ENCODE measurements around the gene CNKSR1. TPM values are rescaled to one million over a fixed set of nuclear protein-coding genes. Genes with fewer than 3 reads are reported as not detected.

Gene CNKSR1
- total RNA-seq, 1 experiment from 2014 or later: 18.0 TPM

GRCh38 chr1:26224606-26225005 lies 47.3 kb downstream of the CNKSR1 start:
- Mint-ChIP-seq H3K27ac (no peak overlapping the region), H3K27me3 (ENCODE audit: low read depth) (peaks cover 45% of the 10 kb centered on the region), H3K4me3 (peak overlapping the region; percentile 75), H3K9me3 (no peaks in the 10 kb centered on the region), H3K36me3 (no peaks in the 10 kb centered on the region), H3K4me1 (peaks cover 14% of the 10 kb centered on the region)
- no peak for ATAC-seq
- ChIA-PET POLR2A (interaction anchor here (1.0 kb wide), 1 partner anchor 9 kb away, joined by 3 read pairs; the partner anchor contains the start of gene CEP85), CTCF (interaction anchor here (1.5 to 4.1 kb wide), 3 partner anchors 10 to 55 kb away, joined by 7 to 32 read pairs (median 10); partner anchors contain the start of genes CATSPER4, CEP85 and ZNF593)
- no peak for DNase-seq (ENCODE audit: low spot score)
- TF ChIP-seq, protein P1, sequence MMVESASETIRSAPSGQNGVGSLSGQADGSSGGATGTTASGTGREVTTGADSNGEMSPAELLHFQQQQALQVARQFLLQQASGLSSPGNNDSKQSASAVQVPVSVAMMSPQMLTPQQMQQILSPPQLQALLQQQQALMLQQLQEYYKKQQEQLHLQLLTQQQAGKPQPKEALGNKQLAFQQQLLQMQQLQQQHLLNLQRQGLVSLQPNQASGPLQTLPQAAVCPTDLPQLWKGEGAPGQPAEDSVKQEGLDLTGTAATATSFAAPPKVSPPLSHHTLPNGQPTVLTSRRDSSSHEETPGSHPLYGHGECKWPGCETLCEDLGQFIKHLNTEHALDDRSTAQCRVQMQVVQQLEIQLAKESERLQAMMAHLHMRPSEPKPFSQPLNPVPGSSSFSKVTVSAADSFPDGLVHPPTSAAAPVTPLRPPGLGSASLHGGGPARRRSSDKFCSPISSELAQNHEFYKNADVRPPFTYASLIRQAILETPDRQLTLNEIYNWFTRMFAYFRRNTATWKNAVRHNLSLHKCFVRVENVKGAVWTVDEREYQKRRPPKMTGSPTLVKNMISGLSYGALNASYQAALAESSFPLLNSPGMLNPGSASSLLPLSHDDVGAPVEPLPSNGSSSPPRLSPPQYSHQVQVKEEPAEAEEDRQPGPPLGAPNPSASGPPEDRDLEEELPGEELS (CRISPR knock-in tag; IDR thresholded peaks at IDR 0.05): no peak
- no peak for TF ChIP-seq JAZF1 (CRISPR knock-in tag; IDR thresholded peaks at IDR 0.05)
- TF ChIP-seq, protein P2, sequence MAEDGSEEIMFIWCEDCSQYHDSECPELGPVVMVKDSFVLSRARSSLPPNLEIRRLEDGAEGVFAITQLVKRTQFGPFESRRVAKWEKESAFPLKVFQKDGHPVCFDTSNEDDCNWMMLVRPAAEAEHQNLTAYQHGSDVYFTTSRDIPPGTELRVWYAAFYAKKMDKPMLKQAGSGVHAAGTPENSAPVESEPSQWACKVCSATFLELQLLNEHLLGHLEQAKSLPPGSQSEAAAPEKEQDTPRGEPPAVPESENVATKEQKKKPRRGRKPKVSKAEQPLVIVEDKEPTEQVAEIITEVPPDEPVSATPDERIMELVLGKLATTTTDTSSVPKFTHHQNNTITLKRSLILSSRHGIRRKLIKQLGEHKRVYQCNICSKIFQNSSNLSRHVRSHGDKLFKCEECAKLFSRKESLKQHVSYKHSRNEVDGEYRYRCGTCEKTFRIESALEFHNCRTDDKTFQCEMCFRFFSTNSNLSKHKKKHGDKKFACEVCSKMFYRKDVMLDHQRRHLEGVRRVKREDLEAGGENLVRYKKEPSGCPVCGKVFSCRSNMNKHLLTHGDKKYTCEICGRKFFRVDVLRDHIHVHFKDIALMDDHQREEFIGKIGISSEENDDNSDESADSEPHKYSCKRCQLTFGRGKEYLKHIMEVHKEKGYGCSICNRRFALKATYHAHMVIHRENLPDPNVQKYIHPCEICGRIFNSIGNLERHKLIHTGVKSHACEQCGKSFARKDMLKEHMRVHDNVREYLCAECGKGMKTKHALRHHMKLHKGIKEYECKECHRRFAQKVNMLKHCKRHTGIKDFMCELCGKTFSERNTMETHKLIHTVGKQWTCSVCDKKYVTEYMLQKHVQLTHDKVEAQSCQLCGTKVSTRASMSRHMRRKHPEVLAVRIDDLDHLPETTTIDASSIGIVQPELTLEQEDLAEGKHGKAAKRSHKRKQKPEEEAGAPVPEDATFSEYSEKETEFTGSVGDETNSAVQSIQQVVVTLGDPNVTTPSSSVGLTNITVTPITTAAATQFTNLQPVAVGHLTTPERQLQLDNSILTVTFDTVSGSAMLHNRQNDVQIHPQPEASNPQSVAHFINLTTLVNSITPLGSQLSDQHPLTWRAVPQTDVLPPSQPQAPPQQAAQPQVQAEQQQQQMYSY (CRISPR knock-in tag; IDR thresholded peaks at IDR 0.05): no peak
- TF ChIP-seq CTCF (IDR thresholded peaks at IDR 0.05): no peak
- TF ChIP-seq, protein P3, sequence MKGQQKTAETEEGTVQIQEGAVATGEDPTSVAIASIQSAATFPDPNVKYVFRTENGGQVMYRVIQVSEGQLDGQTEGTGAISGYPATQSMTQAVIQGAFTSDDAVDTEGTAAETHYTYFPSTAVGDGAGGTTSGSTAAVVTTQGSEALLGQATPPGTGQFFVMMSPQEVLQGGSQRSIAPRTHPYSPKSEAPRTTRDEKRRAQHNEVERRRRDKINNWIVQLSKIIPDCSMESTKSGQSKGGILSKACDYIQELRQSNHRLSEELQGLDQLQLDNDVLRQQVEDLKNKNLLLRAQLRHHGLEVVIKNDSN (CRISPR knock-in tag; IDR thresholded peaks at IDR 0.05): no peak
- TF ChIP-seq TEAD4 (CRISPR knock-in tag; IDR thresholded peaks at IDR 0.05): no peak
- TF ChIP-seq OVOL2 (CRISPR knock-in tag; IDR thresholded peaks at IDR 0.05; ENCODE audit: borderline replicate concordance): no peak
- TF ChIP-seq ZNF671 (CRISPR knock-in tag; IDR thresholded peaks at IDR 0.05): no peak
- no peak for TF ChIP-seq SP1 (CRISPR knock-in tag; conservative IDR thresholded peaks at IDR 0.05)
- no peak for TF ChIP-seq KAT7 (CRISPR knock-in tag; IDR thresholded peaks at IDR 0.05; ENCODE audit: borderline replicate concordance)
- TF ChIP-seq FOXP1 (CRISPR knock-in tag; IDR thresholded peaks at IDR 0.05; ENCODE audit: borderline replicate concordance): no peak
- TF ChIP-seq AFF4 (CRISPR knock-in tag; IDR thresholded peaks at IDR 0.05; ENCODE audit: borderline replicate concordance): no peak
- no peak for TF ChIP-seq PREB (CRISPR knock-in tag; IDR thresholded peaks at IDR 0.05; ENCODE audit: borderline replicate concordance)
- TF ChIP-seq, protein P4, sequence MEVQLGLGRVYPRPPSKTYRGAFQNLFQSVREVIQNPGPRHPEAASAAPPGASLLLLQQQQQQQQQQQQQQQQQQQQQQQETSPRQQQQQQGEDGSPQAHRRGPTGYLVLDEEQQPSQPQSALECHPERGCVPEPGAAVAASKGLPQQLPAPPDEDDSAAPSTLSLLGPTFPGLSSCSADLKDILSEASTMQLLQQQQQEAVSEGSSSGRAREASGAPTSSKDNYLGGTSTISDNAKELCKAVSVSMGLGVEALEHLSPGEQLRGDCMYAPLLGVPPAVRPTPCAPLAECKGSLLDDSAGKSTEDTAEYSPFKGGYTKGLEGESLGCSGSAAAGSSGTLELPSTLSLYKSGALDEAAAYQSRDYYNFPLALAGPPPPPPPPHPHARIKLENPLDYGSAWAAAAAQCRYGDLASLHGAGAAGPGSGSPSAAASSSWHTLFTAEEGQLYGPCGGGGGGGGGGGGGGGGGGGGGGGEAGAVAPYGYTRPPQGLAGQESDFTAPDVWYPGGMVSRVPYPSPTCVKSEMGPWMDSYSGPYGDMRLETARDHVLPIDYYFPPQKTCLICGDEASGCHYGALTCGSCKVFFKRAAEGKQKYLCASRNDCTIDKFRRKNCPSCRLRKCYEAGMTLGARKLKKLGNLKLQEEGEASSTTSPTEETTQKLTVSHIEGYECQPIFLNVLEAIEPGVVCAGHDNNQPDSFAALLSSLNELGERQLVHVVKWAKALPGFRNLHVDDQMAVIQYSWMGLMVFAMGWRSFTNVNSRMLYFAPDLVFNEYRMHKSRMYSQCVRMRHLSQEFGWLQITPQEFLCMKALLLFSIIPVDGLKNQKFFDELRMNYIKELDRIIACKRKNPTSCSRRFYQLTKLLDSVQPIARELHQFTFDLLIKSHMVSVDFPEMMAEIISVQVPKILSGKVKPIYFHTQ (CRISPR knock-in tag; IDR thresholded peaks at IDR 0.05): no peak
- TF ChIP-seq ZNF121 (CRISPR knock-in tag; IDR thresholded peaks at IDR 0.05): no peak
- TF ChIP-seq, protein P5, sequence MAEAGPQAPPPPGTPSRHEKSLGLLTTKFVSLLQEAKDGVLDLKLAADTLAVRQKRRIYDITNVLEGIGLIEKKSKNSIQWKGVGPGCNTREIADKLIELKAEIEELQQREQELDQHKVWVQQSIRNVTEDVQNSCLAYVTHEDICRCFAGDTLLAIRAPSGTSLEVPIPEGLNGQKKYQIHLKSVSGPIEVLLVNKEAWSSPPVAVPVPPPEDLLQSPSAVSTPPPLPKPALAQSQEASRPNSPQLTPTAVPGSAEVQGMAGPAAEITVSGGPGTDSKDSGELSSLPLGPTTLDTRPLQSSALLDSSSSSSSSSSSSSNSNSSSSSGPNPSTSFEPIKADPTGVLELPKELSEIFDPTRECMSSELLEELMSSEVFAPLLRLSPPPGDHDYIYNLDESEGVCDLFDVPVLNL (CRISPR knock-in tag; IDR thresholded peaks at IDR 0.05; ENCODE audit: borderline replicate concordance, low read depth): no peak
- TF ChIP-seq JUN (CRISPR knock-in tag; IDR thresholded peaks at IDR 0.05): no peak
- TF ChIP-seq CREM (CRISPR knock-in tag; IDR thresholded peaks at IDR 0.05): no peak
- TF ChIP-seq ZNF263 (CRISPR knock-in tag; IDR thresholded peaks at IDR 0.05; ENCODE audit: low read depth): no peak
